ENCODE results near the gene SPPL3. TPM values are rescaled to one million over a fixed set of nuclear protein-coding genes. Genes with fewer than 3 reads are reported as not detected.

SPPL3 gene
- total RNA-seq, 1 donor from 2014 or later, result 51.3 TPM

DNA sequence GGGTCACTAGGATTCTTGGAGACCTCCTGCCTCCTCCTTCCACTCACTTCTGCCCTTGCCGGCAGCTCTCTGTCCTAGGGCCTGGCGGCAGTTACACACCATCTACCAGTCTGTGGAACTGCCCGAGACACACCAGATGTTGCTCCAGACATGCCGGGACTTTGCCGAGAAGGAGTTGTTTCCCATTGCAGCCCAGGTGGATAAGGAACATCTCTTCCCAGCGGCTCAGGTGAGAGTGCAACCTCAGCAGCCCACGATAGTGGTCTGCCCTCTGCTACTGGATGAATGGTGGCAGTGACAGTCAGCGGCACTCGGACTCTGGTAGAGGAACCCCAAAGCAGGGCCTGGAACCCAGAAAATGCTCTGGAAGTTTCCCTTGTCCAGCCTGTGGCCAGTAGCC, 177.2 kb downstream of the SPPL3 start:
- Mint-ChIP-seq H3K4me3 (ENCODE audit: unreplicated experiment) (no peak overlapping the region), H3K27ac (ENCODE audit: unreplicated experiment) (no peak overlapping the region)

DNA sequence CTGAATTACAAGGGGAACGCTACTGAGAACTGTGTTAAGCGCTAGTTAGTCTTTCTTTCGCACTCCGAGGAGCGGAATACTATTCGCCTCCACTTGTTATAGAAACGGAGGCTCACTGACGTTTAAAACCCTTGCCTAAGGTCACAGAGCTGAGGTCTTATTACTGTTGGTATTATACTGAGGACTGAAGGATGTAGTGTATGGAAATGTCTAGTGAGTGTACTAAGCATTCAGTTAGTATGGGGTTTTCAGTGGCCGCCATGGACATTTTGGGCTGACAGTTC, 177.7 kb downstream of the SPPL3 start:
- TF ChIP-seq, protein P1, sequence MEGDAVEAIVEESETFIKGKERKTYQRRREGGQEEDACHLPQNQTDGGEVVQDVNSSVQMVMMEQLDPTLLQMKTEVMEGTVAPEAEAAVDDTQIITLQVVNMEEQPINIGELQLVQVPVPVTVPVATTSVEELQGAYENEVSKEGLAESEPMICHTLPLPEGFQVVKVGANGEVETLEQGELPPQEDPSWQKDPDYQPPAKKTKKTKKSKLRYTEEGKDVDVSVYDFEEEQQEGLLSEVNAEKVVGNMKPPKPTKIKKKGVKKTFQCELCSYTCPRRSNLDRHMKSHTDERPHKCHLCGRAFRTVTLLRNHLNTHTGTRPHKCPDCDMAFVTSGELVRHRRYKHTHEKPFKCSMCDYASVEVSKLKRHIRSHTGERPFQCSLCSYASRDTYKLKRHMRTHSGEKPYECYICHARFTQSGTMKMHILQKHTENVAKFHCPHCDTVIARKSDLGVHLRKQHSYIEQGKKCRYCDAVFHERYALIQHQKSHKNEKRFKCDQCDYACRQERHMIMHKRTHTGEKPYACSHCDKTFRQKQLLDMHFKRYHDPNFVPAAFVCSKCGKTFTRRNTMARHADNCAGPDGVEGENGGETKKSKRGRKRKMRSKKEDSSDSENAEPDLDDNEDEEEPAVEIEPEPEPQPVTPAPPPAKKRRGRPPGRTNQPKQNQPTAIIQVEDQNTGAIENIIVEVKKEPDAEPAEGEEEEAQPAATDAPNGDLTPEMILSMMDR (IDR thresholded peaks at IDR 0.05), result no peak
- no peak for DNase-seq (ENCODE audit: low spot score)
- Mint-ChIP-seq H3K27ac (ENCODE audit: unreplicated experiment) (no peak overlapping the region), H3K4me1 (ENCODE audit: low read depth) (peaks cover 18% of the 10 kb centered on the region), H3K9me3 (ENCODE audit: low read depth) (no peaks in the 10 kb centered on the region), H3K4me3 (ENCODE audit: unreplicated experiment) (peak overlapping the region; percentile 80), H3K36me3 (ENCODE audit: low read depth) (peaks cover 11% of the 10 kb centered on the region), H3K27me3 (ENCODE audit: low read depth) (no peaks in the 10 kb centered on the region)

More for the DNA sequence above, 177.2 kb downstream of the SPPL3 start:
- peak; percentile 60 for DNase-seq (ENCODE audit: low spot score)
- Mint-ChIP-seq H3K9me3 (ENCODE audit: low read depth) (no peaks in the 10 kb centered on the region), H3K4me1 (ENCODE audit: low read depth) (peaks cover 18% of the 10 kb centered on the region), H3K36me3 (ENCODE audit: low read depth) (peaks cover 13% of the 10 kb centered on the region), H3K27me3 (ENCODE audit: low read depth) (no peaks in the 10 kb centered on the region)
- TF ChIP-seq, protein P1 (IDR thresholded peaks at IDR 0.05), result no peak

DNA sequence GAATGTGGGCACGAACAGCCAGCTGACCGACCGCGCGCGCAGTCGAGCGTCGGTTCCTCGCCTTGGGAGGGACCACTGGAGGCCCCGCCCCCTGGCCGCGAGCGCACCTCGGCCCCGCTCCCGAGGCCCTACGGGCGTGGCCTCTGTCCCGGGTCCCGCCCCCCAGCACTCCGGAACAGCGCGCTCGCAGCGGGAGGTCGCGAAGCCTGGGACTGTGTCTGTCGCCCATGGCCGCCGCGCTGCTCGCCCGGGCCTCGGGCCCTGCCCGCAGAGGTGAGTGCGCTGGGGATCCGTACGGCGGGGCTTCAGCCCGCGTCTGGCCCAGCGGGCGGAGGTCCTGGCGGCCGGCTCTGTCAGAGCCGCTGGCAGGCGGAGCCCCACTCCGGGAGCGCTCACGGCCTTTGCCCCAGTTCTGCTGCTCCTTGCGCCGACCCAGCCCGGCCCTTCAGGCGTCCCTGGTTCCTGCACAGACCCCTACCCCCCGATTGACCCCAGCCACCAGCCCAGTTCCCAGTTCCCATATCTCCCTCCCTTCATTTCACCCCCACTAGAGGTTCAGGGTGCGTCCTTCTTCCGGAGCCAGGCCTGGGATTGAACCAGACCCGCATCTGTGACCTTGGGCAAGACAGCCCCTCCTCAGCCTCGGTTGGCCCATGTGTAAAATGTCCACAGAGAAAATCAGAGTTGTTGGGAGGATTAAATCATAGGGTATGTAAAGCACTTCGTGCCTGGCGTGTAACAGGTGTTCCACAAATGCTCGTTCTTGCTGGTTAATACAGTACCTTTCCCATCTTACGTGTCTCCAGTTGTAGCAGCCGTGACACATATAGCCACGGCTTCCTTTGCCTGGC, 178.3 kb downstream of the SPPL3 start, which contains the start of gene ACADS:
TSS of gene ACADS (plus strand) at position 168 of the 851 bp plus-strand sequence. CDS start at position 228, 60 bp downstream.
- TF ChIP-seq, protein P1 (IDR thresholded peaks at IDR 0.05), result peak; percentile 21
- peaks cover 20% of the 10 kb centered on the region for H3K4me1 Mint-ChIP-seq (ENCODE audit: low read depth)
- H3K27ac Mint-ChIP-seq (ENCODE audit: unreplicated experiment), result peak within 1 kb of the TSS; percentile 74
- peak within 1 kb of the TSS; percentile 80 for H3K4me3 Mint-ChIP-seq (ENCODE audit: unreplicated experiment)
- H3K36me3 Mint-ChIP-seq (ENCODE audit: low read depth), result peaks cover 14% of the 10 kb centered on the region
- H3K9me3 Mint-ChIP-seq (ENCODE audit: low read depth), result no peaks in the 10 kb centered on the region
- H3K27me3 Mint-ChIP-seq (ENCODE audit: low read depth), result no peaks in the 10 kb centered on the region
- no peak for DNase-seq (ENCODE audit: low spot score)

DNA sequence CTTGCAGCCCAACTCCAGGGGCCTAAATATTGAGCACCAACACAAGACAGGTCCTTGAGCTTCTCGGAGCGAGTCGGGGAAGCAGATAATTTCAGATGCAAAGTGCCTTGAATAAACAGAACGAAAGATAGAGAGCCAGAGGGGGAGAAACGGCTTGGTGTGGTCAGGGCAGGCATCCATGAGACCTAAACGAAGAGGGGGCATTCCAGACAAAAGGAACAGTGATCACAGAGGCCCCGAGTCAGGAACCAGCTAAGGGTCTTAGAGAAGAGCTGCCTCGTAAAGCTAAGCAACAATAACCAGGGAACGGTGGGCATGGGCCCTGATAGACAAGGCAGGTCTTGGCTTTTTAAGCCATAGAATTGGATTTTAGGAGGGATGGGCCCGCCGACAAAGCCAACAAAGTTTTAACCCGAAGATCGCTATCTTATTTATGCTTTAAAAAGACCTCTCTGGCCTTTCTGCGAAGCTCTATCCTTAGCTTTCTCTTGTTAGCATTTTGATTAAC, 179.0 kb downstream of the SPPL3 start:
- peak overlapping the region; percentile 67 for H3K27ac Mint-ChIP-seq (ENCODE audit: unreplicated experiment)
- peaks cover 27% of the 10 kb centered on the region for H3K4me1 Mint-ChIP-seq (ENCODE audit: low read depth)
- H3K36me3 Mint-ChIP-seq (ENCODE audit: low read depth), result peaks cover 18% of the 10 kb centered on the region
- TF ChIP-seq, protein P1 (IDR thresholded peaks at IDR 0.05), result no peak
- peak overlapping the region; percentile 80 for H3K4me3 Mint-ChIP-seq (ENCODE audit: unreplicated experiment)
- no peaks in the 10 kb centered on the region for H3K27me3 Mint-ChIP-seq (ENCODE audit: low read depth)
- DNase-seq (ENCODE audit: low spot score), result no peak
- H3K9me3 Mint-ChIP-seq (ENCODE audit: low read depth), result no peaks in the 10 kb centered on the region

DNA sequence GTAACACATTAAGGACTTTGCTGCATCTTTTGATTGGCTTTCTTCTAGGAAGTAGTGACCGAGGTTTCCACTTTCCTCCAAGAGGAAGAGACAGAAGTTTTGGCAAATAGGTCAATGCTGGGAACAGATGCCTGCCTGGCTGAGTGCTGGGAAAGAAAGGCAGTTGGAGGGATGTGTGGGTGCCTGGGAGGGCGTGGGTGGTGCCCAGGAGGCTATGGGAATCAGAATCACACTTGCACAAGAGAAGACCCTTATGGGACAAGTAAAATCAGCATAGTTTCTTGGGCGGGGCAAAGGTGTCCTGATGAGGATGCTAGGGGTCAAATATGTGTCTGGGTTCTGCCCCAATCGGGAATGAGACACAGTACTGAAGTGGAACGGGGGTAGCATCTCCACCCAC, 179.4 kb downstream of the SPPL3 start:
- DNase-seq (ENCODE audit: low spot score), result no peak
- Mint-ChIP-seq H3K9me3 (ENCODE audit: low read depth) (no peaks in the 10 kb centered on the region), H3K36me3 (ENCODE audit: low read depth) (peaks cover 22% of the 10 kb centered on the region), H3K27ac (ENCODE audit: unreplicated experiment) (peak overlapping the region; percentile 67), H3K27me3 (ENCODE audit: low read depth) (no peaks in the 10 kb centered on the region), H3K4me1 (ENCODE audit: low read depth) (peaks cover 27% of the 10 kb centered on the region), H3K4me3 (ENCODE audit: unreplicated experiment) (peak overlapping the region; percentile 80)
- TF ChIP-seq, protein P1 (IDR thresholded peaks at IDR 0.05), result no peak
